OCI-LY1 (cell line): Measurements from ENCODE around the gene SEMA5A.

Experiments
- H2AFZ ChIP-seq: fragments of 200-600 bp; sonication (generic), shearing (Covaris generic); 2 replicates; pipeline ENCODE4 v1.6.0; 2014; ENCODE audit warnings: antibody characterized with exemption, mild to moderate bottlenecking, low read length
- H3F3A ChIP-seq: fragments of 200-600 bp; sonication (generic), shearing (Covaris generic); 2 replicates; pipeline ENCODE4 v1.6.0; 2014; ENCODE audit warnings: mild to moderate bottlenecking, antibody characterized with exemption, low read length, moderate library complexity; ENCODE audit not compliant: insufficient read depth
- H3K27ac ChIP-seq: fragments of 200-600 bp; sonication (generic); 2 replicates; pipeline ENCODE4 v1.5.1; 2014; ENCODE audit warnings: low read length, mixed run types, mild to moderate bottlenecking, low read depth; ENCODE audit not compliant: poor library complexity, severe bottlenecking
- H3K27me3 ChIP-seq: fragments of 200-600 bp; sonication (generic); 2 replicates; pipeline ENCODE4 v1.6.0; 2014; ENCODE audit warnings: antibody characterized with exemption, mild to moderate bottlenecking, low read length, moderate library complexity; ENCODE audit not compliant: insufficient read depth
- H3K36me3 ChIP-seq: fragments of 200-600 bp; sonication (generic); 2 replicates; pipeline ENCODE4 v1.6.1; 2014; ENCODE audit warnings: mild to moderate bottlenecking, antibody characterized with exemption, low read length, moderate library complexity, mixed read lengths; ENCODE audit not compliant: insufficient read depth
- H3K4me1 ChIP-seq: fragments of 200-600 bp; sonication (generic); 2 replicates; pipeline ENCODE4 v1.5.1; 2014; ENCODE audit warnings: mild to moderate bottlenecking, low read length, moderate library complexity; ENCODE audit not compliant: insufficient read depth, severe bottlenecking
- H3K4me2 ChIP-seq: fragments of 200-600 bp; sonication (generic), shearing (Covaris generic); 2 replicates; pipeline ENCODE4 v1.6.1; 2014; ENCODE audit warnings: low read length
- H3K4me3 ChIP-seq: fragments of 200-600 bp; sonication (generic); 2 replicates; pipeline ENCODE4 v1.5.1; 2014; ENCODE audit warnings: low read length, low read depth, mild to moderate bottlenecking, mixed read lengths; ENCODE audit not compliant: poor library complexity, severe bottlenecking
- H3K79me2 ChIP-seq: fragments of 200-600 bp; shearing (Covaris generic); 2 replicates; pipeline ENCODE4 v1.6.1; 2016; ENCODE audit warnings: mixed run types, low read length, mixed read lengths; ENCODE audit not compliant: insufficient read depth
- H3K9ac ChIP-seq: fragments of 200-600 bp; sonication (generic), shearing (Covaris generic); 2 replicates; pipeline ENCODE4 v1.6.1; 2014; ENCODE audit warnings: mild to moderate bottlenecking, low read length, mixed read lengths
- H3K9me2 ChIP-seq: fragments of 200-600 bp; sonication (generic), shearing (Covaris generic); 2 replicates; pipeline ENCODE4 v1.6.1; 2014; ENCODE audit warnings: low read depth, mild to moderate bottlenecking, low read length, mixed read lengths
- H3K9me3 ChIP-seq: fragments of 200-600 bp; shearing (Covaris generic); 2 replicates; pipeline ENCODE4 v1.6.1; 2014; ENCODE audit warnings: low read length, mixed read lengths
- H4K20me1 ChIP-seq: fragments of 200-600 bp; sonication (generic), shearing (Covaris generic); 2 replicates; pipeline ENCODE4 v1.6.0; 2016; ENCODE audit warnings: mild to moderate bottlenecking, low read length; ENCODE audit not compliant: insufficient read depth
- CTCF ChIP-seq: fragments of 200-600 bp; sonication (generic), shearing (Covaris generic); IDR thresholded peaks from 2 replicates; pipeline ENCODE4 v1.5.1; 2017; ENCODE audit warnings: mild to moderate bottlenecking, antibody characterized with exemption, low read length, moderate library complexity, mixed read lengths
- EZH2 ChIP-seq: fragments of 200-600 bp; sonication (generic), shearing (Covaris generic); IDR thresholded peaks from 2 replicates; pipeline ENCODE4 v1.8.0; 2017; ENCODE audit warnings: borderline replicate concordance, mixed run types, mild to moderate bottlenecking, antibody characterized with exemption, low read length, moderate library complexity, mixed read lengths

The SEMA5A gene

GRCh38 chr5:9058161-9058560 lies 487.7 kb downstream of the SEMA5A start:
- no peak overlapping the region for H3K27ac ChIP-seq
- no peak overlapping the region for H2AFZ ChIP-seq
- H3K4me3 ChIP-seq, result no peak overlapping the region
- no peaks in the 10 kb centered on the region for H3K9me2 ChIP-seq
- no peak overlapping the region for H3K4me2 ChIP-seq
- no peaks in the 10 kb centered on the region for H3F3A ChIP-seq
- no peak overlapping the region for H3K9ac ChIP-seq
- no peaks in the 10 kb centered on the region for H3K27me3 ChIP-seq
- no peak for TF ChIP-seq EZH2
- TF ChIP-seq CTCF, result no peak
- H3K4me1 ChIP-seq, result no peaks in the 10 kb centered on the region
- no peaks in the 10 kb centered on the region for H3K79me2 ChIP-seq
- no peaks in the 10 kb centered on the region for H4K20me1 ChIP-seq
- no peaks in the 10 kb centered on the region for H3K9me3 ChIP-seq
- H3K36me3 ChIP-seq, result no peaks in the 10 kb centered on the region

GRCh38 chr5:9057406-9058000 lies 488.4 kb downstream of the SEMA5A start:
- TF ChIP-seq CTCF (no peak), EZH2 (no peak)
- Histone ChIP-seq H3F3A (no peaks in the 10 kb centered on the region), H3K9me2 (no peaks in the 10 kb centered on the region), H3K27me3 (no peaks in the 10 kb centered on the region), H3K27ac (no peak overlapping the region), H2AFZ (no peak overlapping the region), H3K79me2 (no peaks in the 10 kb centered on the region), H3K4me2 (no peak overlapping the region), H3K9me3 (no peaks in the 10 kb centered on the region), H3K36me3 (no peaks in the 10 kb centered on the region), H3K4me1 (no peaks in the 10 kb centered on the region), H3K4me3 (no peak overlapping the region), H4K20me1 (no peaks in the 10 kb centered on the region), H3K9ac (no peak overlapping the region)

- Histone ChIP-seq H3K36me3 (no peaks in the 10 kb centered on the region), H3K9ac (no peak overlapping the region), H3K27me3 (no peaks in the 10 kb centered on the region), H3K79me2 (no peaks in the 10 kb centered on the region), H3K4me1 (no peaks in the 10 kb centered on the region), H3F3A (no peaks in the 10 kb centered on the region), H3K27ac (no peak overlapping the region), H3K4me3 (no peak overlapping the region), H3K9me2 (no peaks in the 10 kb centered on the region), H4K20me1 (no peaks in the 10 kb centered on the region), H2AFZ (no peak overlapping the region), H3K4me2 (no peak overlapping the region), H3K9me3 (no peaks in the 10 kb centered on the region)
- TF ChIP-seq EZH2 (no peak), CTCF (no peak)
Observed at GRCh38 chr5:9056046-9056445, 489.8 kb downstream of the SEMA5A start.
